ENCODE measurements around the gene XIRP1. TPM values are rescaled to one million over a fixed set of nuclear protein-coding genes. Genes with fewer than 3 reads are reported as not detected.
"Not testable (repeated sequence)": the region's sequence is repeated elsewhere in the genome, so short reads cannot be mapped to it uniquely, and the experiment has no call there.

Gene XIRP1, protein sequence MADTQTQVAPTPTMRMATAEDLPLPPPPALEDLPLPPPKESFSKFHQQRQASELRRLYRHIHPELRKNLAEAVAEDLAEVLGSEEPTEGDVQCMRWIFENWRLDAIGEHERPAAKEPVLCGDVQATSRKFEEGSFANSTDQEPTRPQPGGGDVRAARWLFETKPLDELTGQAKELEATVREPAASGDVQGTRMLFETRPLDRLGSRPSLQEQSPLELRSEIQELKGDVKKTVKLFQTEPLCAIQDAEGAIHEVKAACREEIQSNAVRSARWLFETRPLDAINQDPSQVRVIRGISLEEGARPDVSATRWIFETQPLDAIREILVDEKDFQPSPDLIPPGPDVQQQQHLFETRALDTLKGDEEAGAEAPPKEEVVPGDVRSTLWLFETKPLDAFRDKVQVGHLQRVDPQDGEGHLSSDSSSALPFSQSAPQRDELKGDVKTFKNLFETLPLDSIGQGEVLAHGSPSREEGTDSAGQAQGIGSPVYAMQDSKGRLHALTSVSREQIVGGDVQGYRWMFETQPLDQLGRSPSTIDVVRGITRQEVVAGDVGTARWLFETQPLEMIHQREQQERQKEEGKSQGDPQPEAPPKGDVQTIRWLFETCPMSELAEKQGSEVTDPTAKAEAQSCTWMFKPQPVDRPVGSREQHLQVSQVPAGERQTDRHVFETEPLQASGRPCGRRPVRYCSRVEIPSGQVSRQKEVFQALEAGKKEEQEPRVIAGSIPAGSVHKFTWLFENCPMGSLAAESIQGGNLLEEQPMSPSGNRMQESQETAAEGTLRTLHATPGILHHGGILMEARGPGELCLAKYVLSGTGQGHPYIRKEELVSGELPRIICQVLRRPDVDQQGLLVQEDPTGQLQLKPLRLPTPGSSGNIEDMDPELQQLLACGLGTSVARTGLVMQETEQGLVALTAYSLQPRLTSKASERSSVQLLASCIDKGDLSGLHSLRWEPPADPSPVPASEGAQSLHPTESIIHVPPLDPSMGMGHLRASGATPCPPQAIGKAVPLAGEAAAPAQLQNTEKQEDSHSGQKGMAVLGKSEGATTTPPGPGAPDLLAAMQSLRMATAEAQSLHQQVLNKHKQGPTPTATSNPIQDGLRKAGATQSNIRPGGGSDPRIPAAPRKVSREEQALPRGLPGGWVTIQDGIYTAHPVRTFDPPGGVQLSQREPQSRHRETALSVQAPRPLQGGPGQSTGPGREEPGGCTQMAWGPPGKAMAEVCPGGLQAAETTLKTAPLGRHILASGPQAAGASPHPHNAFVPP (N-terminal part only)
- under 0.01 TPM for total RNA-seq

DNA sequence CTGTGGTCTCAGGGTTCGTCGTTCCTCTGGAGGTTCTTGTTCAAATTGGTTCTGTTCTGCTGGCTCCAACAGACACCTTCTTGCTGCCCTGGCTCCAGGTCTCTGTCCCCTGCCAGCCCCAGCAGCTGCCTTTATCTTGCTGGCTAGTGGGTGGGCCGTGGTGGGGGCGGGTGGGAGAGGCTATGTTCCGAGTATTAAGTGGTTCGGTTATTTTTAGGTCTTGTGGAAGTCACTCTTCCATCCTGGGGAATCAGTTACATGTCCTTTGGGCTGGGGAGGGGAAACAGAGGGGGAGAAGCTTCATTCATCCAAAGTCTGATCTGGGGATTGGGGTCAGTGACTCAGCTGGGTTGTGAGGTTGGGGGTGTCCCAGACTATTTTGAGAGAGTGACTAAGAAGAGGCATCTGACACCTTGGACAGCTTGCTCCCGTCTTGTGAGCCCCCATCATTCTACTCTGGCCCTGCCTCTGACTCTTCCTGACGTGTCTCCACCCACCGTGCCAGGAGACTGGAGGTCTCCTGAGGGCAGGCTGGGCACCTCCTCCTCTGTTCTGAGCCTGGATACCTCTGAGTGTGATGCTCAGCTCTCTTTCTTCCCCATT is at the start of gene XIRP1:
Gene XIRP1 (minus strand): TSS at position 106 of the 603 bp plus-strand sequence. CDS start 3,150 bp downstream, outside the sequence.
- no peak for DNase-seq (ENCODE audit: low read depth in 2 of 3, low spot score in 2 of 3)

DNA sequence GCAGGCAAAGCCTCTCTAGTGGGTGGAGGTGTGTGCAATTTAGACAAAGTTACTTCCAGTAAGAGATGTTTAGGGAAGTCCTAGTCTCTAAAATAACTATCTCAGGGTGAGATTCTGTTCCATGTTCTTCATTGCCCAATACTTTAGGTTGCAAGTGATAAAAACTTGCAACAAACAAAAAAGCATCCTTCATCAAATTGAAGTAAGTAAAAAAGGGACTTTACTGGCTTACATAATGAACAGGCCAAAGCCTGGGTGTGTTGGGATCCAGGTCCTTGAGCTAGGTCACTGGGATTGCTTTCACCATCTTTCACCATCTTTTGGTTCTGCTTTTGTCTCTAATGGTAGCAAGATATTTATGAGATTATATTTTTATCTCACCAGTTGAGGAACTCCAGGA is 49.2 kb upstream of the XIRP1 start:
- no peak for DNase-seq (ENCODE audit: low read depth in 2 of 3, low spot score in 2 of 3)

DNA sequence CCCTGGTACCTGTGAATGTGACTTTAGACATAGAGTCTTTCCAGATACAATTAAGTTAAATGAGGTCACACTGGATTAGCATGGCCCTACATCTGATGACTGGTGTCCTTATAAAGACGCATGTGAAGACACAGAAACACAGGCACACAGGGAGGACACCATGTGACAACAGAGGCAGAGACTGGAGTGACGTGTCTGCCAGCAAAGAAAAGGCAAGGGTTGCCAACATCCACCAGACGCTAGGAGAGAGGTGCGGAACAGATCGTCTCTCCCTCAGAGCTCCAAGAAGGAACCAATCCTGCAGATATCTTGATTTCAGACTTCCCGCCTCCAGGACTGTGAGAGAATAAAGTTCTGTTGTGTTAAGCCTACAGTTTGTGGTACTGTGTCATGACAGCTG is 44.6 kb upstream of the XIRP1 start:
- DNase-seq (ENCODE audit: low read depth in 2 of 3, low spot score in 2 of 3) = no peak

DNA sequence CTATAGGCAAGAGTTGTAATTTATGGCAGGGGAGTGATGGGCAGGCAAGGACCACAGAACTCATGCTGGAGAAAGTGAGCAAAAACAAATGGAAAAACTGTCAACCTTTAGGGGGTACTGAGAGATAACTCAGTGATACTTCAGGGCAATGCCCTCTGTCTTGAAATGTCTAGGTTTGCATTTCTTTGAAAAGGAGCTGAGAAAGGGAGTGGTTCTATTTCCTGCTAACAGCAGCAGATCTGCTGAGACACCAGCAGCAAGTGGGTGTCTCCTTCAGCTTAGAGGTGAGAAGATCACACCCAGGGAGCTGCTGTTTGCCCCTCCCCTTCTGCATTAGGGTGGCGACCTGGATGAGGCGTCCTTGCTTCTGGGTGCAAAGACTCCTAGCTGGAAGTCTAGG is 42.3 kb upstream of the XIRP1 start:
- no peak for DNase-seq (ENCODE audit: low read depth in 2 of 3, low spot score in 2 of 3)

DNA sequence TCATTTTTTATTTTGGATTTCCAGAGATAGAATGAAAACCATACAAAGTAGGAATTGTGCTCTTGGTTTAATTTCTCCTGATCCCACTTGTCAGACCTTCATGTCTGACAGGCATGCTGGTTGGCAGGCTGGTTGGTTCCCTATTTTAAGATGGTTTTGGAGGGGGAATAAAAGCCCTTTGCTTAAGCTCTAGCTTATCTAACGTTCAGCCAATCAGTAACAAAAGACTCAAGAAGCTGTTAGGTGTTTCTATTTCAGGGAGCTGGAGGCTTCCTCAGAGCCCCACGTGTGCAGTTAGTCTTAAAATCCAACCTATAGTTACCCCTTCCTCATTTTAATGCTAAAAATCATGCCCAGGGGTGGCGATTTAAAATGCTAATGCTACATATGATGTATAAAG is 40.5 kb upstream of the XIRP1 start:
- peak in 1 of 3 donors; percentile 27 for DNase-seq (ENCODE audit: low read depth in 2 of 3, low spot score in 2 of 3)

DNA sequence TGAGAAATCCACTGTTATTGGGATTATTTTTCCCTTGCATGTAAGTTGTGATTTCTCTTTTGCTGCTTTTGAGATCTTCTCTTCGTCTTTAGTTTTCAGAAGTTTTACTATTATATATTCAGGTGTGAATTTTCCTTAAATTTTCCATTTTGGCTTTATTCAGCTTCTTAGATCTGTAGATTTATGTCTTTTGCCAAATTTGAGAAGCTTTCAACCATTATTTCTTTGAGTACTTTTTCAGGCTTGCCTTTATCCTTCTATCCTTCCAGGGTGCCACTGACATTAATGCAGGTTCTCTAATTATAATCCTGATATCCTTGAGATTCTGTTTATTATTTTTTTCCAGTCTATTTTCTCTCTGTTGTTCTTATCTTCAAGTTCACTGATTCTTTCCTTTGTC is 38.1 kb upstream of the XIRP1 start:
- DNase-seq (ENCODE audit: low read depth in 2 of 3, low spot score in 2 of 3) = no peak

DNA sequence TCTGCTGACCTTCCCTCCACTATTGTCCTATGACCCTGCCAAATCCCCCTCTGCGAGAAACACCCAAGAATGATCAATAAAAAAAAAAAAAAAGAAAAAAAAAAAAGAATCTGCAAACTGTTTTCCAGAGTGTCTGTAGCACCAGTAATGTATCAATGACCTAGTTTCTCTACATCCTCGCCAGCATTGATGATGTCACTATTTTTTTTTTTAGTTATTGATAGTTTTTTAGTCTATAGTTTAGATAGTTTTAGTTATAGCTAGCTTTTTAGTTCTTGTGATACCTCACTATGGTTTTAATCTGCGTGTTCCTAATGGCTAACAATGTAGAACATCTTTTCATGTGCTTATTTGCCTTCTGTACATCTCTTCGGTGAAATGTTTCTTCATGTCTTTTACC is 36.1 kb upstream of the XIRP1 start:
- no peak for DNase-seq (ENCODE audit: low read depth in 2 of 3, low spot score in 2 of 3)

DNA sequence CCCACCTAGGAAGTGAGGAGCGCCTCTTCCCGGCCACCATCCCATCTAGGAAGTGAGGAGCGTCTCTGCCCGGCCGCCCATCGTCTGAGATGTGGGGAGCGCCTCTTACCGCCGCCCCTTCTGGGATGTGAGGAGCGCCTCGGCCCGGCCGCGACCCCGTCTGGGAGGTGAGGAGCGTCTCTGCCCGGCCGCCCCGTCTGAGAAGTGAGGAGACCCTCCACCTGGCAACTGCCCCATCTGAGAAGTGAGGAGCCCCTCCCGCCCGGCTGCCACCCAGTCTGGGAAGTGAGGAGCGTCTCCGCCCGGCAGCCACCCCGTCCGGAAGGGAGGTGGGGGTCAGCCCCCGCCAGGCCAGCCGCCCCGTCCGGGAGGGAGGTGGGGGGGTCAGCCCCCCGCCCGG is 35.2 kb upstream of the XIRP1 start:
- not testable (repeated sequence) for DNase-seq (ENCODE audit: low read depth in 2 of 3, low spot score in 2 of 3)

DNA sequence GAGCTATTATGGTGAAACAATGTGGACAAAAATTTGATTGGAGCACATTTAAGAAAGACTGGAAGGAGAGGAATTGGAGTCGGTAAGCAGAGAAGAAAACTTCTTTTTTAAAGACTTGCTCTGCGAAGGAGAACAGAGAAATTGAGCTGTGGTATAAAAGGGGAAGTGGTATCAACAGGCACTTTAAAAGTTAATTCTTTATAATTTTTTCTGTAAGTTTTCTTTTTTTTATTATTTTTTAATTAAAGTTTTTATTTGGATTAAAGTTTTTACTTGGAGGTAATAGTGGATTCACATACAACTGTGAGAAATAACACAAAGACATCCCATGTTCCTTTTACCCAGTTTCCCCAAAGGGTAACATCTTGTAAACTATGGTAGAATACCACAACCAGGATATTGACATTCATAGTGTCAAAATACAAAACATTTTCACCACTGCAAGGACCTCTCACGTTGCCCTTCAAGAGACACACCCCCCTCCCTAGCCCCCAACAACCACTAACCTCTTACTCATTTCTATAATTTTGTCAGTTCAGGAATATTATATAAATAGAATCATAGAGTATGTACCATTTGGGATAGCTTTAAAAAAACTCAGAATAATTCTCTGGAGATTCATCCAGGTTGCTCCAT is 33.8 kb upstream of the XIRP1 start:
- DNase-seq (ENCODE audit: low read depth in 2 of 3, low spot score in 2 of 3) = peak in 1 of 3 donors; percentile 44

DNA sequence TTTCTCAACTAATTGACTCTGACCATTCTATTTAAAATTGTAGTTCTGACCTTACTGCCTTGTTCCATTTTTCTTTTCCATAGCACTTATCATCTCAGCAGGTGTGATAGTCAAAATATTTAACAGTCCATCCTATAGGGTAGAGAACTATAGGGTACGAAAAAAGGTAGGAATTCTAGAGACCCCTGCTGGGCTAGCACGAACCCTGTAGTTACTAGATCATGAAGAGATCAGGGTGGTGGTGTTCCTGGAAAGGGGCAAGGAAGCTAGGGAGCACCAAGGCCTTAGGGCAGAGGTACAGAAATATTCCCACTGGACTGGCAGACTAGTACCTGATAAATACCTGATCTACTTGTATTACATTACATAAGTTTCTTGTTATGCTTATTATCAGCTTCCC is 31.9 kb upstream of the XIRP1 start:
- DNase-seq (ENCODE audit: low read depth in 2 of 3, low spot score in 2 of 3) = no peak

DNA sequence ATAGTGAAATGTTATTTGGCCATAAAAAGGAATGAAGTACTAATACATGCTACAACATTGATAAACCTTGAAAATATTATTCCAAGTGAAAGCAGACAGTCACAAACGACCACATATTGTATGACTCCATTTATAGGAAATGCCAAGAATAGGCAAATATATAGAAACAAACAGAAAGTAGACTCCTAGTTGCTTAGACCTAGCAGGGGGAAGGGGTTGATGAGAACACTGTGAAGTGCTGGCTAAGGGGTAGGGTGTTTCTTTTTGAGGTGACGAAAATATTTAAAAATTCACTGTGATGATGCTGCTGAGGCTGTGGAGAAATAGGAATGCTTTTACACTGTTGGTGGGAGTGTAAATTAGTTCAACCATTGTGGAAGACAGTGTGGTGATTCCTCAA is 30.5 kb upstream of the XIRP1 start:
- DNase-seq (ENCODE audit: low read depth in 2 of 3, low spot score in 2 of 3) = no peak

DNA sequence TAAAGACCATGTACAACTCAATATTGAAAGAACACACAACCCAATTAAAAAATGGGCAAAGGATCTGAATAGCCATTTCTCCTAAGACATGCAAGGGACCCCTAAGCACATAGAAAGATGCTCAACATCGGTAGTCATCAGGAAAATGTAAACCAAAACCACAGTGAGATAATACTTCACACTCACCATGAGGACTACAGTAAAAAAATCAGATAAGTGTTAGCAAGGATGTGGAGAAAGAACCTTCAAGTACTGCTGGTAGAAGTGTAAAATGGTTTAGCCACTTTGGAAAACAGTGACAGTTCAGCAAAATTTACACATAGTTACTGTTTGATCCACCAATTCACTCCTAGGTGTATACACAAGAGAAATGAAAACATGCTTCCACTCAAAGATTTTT is 30.1 kb upstream of the XIRP1 start:
- no peak for DNase-seq (ENCODE audit: low read depth in 2 of 3, low spot score in 2 of 3)

DNA sequence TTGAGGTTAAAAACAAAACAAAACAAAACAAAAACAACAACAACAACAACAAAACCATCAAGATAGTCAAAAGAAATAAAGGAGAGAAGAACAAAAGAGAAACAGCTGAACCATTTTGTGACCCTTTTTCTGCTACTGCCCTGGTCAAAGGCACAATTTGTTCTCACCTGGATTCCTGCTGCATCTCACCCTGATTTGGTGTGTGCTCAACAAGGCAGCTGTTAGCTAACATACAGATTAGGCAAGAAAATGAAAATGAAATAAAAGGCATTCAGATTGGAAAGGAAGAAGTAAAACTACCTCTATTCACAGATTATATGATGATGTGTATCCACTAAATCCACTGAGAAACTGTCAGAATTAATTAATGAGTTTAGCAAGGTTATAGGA is 28.7 kb upstream of the XIRP1 start:
- DNase-seq (ENCODE audit: low read depth in 2 of 3, low spot score in 2 of 3) = no peak

DNA sequence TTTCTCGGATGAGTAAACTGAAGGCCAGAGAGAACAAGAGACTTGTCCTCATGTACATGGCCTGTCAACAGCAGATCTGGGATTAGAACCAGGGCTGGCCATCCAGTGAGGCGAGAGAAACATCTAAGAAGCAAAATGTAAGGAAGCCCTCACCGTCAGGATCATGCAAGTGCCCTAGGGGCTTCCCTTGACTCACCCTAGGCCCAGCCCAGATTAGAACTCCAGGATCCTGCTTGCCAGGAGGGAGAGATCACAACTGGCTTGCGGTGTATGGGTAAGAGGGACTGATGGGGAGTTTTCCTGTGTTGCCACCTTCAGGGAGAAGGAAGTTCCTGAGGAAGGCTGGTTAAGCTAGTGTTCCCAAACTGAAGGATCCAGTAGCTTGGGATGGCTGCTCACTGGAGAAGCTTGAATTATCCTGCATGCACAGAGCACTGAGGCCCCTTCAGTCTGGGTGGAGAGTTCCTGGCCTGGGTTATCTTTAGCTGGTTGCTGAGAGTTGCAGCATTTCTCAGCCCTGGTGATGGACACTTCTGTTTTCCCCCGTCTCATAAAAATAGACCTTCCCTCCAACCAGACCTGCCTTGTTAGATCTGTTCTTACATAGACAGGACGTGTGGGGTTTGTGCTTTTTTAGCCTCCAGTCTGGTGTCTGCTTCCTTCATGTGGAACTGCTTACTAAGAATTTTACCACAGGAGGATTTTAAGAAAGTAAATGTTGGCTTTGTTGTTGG is 28.2 kb upstream of the XIRP1 start:
- DNase-seq (ENCODE audit: low read depth in 2 of 3, low spot score in 2 of 3) = peak in 1 of 3 donors; percentile 71

DNA sequence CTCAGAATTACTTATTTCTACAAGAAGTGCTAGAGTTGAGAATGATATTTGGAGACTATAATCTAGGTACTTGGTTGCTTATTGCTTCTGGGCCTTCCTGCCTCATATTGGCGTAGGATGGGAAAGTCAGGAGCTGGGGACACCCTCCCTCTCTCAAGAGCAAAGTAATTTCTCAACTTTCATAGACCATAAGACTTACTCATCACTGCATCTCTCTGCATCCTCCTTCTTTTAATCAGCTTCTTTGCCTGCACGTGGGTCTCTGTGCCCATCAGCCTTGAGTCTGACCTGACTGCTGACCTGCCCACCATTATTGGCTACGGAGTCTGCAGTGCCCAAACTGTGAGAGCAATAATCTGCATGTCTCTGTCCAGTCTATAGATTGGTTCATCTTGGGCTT is 27.3 kb upstream of the XIRP1 start:
- no peak for DNase-seq (ENCODE audit: low read depth in 2 of 3, low spot score in 2 of 3)

DNA sequence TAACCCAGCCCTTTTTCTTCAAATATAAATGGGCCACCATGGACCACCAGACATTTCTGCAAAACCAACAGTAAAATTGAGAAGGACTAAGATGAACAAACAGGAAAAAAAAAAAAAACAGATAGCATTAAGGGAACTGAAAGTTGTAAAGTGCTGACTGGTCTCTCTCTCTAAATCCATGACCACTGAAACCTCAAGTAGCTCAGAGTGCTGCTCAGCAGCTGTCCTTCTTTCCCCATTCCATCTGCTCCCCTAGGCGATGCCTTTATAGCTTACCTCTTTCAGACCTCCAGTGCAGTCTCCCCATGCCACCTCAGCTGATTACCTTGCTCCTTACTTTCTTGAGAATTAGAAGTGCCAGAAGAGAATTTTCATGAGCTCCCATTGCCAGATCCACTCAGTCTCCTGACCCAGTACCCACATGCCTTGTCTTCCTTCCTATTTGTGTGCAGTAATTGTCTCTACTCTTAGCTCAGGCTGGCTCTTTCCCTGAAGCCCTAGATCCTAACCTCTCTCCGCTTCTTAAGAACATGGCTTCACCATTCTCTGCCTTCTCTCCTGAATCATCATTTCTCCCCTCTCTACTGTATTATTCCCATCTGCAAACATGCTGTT is 23.9 kb upstream of the XIRP1 start:
- peak in 2 of 3 donors; percentile 52 to 77 for DNase-seq (ENCODE audit: low read depth in 2 of 3, low spot score in 2 of 3)

DNA sequence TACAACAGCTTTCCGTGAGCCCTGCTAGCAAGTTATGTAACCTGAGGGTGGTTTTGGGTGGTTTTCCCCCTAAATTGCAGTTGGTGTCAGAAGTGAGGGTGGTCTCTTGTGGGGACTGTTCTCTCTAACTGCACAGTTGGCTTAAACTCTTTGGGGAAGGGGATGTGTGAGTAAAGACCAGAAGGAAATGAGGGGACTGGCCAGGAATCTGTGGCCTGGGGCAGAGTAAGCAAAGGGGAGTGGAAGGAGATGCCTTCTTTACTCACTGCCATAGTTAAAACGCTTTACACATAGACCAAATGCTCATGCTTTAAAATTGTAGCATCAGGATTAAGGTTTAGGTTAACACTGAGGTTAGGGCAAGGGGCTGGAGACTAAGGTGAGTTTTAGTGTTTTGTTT is 21.2 kb upstream of the XIRP1 start:
- no peak for DNase-seq (ENCODE audit: low read depth in 2 of 3, low spot score in 2 of 3)

DNA sequence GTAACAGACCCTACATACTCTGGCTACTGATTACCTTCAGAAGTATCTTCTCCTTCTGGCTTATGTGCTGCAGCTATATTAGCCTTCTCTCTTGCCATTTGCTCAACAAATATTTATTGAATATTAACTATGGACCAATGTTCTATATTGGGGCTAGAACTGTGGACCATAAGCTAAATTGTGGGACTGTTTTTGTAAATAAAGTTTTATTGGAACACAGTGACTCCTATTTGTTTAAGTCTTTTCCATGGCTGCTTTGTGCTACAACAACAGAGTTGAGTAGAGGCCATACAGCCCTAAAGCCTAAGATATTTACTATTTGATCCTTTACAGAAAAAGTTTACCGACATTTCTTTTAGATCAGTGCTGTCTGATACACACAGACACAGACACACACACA is 20.3 kb upstream of the XIRP1 start:
- DNase-seq (ENCODE audit: low read depth in 2 of 3, low spot score in 2 of 3) = no peak

Measured in hematopoietic multipotent progenitor cell (in vitro differentiated cells).